GM19240 (cell line): ENCODE data around the gene ANKRD33.

Experiments used
- DNase-seq: peaks from one replicate; pipeline ENCODE4 v3.0.0; 2011; ENCODE audit warnings: low spot score; ENCODE audit not compliant: insufficient read length

The ANKRD33 gene

DNA sequence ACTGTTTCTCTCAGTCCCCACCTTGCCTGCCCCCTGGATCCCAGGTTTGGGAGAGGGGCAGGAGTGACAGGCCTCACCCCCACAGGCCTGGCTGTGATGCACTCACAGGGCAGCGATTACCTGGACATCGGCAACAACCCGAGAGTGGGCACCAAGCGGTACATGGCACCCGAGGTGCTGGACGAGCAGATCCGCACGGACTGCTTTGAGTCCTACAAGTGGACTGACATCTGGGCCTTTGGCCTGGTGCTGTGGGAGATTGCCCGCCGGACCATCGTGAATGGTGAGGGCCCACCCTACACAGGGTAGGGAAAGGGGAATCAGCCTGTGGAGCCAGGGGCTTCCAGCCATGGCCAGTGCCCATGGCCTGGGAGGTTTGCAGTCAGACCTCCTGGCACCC is 28.0 kb downstream of the ANKRD33 start:
- DNase-seq = no peak

DNA sequence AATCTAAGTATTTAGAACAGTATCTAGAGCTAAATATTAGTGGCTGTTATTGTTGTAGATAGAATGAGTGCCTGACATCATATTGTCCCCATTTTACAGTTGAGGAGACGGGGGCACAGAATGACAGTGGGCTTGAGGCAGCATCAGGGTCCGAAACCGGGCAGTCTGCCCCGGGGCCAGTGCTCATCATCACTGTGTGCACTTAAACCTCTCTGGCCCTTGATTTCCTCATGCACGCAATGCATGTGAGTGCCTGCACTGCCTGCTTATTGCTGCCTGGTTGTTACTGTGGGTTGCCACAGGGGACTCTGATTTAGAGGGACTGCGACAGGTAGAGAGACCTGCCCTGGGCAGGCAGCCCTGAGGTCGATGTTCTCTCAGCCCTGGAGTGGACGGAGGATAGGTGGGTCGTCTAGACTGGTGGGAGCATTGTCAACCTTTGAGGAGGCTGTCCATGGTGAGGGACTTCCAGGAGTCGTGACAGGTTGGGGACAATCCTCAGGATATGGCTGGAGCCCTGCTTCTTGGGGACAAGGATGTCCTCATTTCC is 29.2 kb downstream of the ANKRD33 start:
- no peak for DNase-seq

DNA sequence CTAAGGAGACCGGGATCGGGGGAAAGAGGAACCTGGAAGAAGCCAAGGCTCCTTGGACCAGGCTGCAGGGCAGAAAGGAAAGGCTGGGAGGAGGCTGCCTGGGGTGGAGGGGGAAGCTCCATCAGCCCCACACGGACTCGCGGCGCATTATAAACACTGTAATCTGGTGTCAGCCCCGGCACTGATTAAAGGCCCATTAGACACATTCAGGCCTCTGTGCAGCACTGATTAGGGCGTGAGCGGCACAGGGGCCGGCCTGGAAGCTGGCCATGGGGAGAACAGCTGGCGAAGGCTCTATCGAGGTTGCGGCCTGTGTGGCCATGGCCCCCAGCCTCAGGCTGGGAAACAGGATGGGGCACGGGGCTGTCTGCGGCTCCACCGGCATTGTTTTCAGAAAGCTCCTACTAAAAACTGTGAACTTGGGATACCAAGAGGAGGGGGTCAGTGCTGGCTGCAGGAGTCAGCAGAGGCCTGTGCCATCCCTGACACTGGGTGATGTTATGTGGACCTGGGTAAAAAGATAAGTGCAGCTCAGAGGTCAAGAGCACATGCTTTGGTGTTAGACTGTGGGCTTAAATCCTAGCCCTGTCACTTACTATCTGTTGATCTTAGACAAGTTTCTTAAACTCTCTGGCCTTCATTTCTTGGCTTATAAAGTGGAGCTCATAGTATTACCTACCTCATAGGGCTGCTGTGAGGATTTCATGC is 30.0 kb downstream of the ANKRD33 start:
- DNase-seq = no peak

DNA sequence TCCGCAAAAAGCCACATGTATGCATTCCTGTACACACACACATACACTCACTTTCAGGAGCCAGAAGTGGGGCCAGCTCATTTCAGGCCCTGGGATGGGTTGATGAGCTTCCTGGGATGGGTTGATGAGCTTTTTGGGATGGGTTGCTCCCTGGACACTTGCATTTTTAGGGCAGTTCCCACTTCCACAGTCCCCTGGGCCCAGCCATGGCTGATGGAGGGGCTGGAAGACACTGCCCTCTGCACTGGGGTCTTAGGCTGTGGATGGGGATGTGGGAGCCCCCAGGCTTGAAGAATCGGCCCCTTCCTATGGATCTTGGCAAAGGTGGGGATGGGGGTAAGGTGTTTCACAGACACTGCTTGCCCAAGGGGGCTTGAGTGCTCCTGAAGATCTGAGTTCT is 32.1 kb downstream of the ANKRD33 start:
- DNase-seq = no peak

DNA sequence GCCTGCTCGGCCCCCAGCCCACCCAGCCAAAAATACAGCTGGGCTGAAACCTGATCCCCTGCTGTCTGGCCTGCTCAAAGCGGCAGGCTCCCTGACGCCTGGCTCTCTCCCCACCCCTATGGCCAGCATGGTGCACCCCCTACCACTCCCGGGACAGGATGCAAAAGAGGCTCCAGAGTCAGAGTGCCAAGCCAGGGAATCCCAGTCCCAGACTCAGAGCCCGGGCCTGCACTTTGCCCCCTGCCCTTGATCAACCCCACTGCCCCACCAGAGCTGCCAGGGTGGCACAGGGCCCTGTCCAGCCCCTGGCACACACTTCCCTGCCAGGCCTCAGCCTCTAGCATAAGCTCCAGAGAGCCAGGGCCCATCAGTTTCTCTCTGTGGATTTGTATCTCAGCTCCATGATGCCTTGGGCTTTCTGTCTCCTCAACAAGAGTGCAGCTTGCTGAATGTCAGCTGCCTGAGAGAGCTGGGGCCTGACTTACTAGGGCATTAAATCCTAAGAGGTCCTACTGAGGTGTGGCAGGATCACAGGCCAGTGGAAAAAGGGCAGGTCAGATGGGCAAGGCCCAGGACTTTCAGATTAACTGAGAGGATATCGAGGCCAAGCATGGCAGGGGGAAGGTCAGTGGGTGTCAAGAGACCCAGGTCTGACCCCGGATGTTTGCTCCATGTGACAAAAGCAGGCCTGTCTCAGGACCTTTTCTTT is 33.3 kb downstream of the ANKRD33 start:
- DNase-seq = no peak

DNA sequence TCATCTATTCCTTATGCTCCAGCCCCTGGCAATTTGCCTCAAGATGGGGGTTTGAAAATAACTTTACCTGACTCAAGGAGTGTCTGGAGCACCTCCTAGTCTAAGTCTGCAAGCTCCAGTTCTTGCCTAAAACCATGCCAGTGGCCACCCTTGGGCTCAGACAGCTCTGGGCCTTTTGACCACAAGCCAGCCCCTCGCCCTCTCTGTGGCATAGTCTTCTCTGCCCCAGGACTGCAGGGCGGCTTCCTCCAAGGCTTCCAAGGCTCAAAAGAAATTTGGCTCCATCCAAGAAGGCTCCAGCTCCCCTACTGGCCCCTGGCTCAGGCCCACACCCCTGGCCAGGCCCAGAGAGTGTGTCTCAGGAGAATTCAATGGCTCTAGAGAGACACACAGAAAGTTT is 34.2 kb downstream of the ANKRD33 start:
- no peak for DNase-seq

DNA sequence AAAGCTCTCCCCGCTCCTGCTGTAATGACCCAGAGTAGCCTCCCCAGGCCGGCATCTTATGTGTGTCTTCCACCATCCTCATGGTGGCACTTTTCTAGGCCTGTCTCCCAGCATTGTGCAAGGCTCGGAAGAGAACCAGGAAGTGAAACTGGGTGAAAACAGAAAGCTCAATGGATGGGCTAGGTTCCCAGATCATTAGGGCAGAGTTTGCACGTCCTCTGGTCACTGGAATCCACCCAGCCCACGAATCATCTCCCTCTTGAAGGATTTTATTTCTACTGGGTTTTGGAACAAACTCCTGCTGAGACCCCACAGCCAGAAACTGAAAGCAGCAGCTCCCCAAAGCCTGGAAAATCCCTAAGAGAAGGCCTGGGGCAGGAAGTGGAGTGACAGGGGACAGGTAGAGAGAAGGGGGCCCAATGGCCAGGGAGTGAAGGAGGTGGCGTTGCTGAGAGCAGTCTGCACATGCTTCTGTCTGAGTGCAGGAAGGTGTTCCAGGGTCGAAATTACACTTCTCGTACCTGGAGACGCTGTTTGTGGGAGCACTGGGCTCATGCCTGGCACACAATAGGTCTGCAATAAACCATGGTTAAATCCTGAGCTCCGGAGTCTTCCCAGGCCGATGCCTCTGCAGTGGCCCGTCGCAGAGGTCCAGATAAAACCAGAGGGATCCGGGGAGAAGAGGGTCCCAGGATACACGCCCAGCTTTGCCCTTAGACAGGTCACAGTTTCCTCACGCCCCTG is 35.0 kb downstream of the ANKRD33 start:
- DNase-seq = no peak

DNA sequence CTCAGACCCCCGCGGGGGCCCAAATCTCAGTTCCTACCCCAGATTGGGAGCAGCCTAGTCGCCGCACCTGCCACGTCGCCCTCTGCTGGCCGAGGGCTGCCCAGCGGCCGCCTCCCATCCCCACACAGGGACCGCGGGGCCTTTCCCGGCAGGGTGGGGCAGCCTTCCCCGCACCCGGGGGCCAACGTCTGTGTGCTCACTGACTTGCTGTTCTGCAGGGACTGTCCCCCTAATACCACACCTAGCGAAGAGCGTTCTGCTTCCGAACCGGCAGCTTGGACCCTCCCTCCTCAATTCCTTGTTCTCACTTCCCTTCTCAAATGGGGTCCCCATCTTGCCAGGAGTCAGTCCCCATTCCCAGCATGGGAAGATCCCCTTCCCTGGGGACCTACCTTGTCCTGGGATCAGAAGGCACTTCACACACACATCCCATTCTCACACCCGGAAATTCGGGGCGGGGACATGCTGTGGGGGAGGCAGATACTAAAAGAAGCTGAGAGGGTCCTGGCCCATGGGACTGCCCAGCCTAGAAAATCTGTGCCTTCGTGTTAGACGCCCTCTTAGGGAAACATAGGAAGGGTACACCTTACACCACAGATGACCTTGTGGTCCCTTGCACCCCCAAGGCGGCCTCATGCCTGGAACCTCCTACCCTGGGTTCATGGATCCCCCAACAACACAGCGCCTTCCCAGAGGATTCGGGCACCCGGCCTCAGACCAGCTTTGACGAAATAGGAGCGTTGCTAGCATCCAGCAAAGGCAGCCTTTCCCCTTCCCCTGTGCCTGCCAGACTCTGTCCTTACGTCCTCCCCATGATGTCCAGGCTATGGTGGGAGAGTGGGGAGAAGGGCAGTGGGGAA is 35.8 kb downstream of the ANKRD33 start:
- DNase-seq = no peak

DNA sequence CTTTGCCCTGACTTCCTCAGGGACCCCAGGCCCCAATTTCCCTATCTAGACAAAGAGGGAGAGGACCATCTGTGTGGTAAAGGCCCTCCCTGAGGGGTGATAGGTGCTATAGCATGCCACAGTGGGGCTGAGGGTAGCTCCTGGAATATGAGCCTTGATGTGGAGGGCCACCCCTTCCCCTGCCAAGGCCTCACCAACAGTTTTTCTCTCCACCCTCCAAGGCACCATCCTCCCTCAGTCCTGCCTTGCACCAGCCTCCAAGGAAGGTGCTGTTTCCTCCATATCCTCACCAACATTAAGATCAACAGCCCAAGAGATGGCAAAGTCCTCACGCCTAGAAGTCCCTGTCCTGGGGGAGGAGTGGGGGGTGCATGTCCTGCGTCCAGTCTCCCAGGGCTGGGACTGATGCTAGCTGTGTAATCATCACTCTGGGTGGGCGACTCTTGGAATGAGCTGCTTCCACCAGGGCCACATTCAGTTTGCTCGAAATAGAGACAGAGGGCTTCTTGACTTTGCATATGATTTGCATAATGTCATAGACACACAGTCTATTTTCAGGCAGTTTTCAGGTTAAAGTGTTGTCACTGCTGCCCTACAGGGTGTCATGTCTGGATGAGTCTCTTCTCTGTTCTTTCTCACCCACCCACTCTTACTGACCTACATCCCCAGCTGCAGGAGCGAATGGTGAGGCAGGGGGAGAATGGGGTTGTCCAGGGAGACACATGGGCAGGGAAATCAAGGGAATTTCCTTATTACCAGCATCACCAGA is 36.8 kb downstream of the ANKRD33 start:
- no peak for DNase-seq

DNA sequence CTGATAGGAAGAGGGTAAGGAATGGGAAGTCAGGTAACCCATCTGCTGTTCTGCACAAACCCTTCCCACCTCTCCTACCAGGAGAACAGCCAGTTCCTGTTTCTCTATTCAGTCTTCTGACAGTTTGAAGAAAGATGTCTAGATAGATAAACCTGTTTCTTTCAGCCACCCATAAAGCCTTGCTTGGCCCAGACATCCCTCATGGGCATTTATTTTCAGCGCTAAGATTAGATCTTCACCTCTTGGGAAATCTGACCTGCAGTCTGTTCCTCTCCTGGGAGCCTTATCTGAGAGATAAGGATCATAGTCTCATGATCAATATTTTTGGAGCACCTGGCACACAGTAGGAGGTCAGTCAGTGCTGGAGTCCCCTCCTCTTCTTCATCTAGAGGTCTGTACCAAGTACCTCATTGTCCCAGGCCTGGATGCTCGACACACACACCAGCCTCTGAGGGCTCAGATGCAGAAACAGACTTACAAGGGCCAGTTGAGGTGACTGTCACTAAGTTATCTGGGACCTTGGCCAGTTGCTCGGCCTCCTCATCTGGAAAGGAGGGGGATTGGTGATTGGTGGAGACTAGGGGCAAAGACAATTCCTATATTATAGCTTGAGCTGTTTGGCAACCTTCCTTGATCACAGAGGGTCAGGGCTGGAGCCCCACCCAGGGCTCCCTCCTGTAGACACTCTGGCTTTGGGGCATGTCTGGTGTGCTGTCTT is 37.6 kb downstream of the ANKRD33 start:
- no peak for DNase-seq

DNA sequence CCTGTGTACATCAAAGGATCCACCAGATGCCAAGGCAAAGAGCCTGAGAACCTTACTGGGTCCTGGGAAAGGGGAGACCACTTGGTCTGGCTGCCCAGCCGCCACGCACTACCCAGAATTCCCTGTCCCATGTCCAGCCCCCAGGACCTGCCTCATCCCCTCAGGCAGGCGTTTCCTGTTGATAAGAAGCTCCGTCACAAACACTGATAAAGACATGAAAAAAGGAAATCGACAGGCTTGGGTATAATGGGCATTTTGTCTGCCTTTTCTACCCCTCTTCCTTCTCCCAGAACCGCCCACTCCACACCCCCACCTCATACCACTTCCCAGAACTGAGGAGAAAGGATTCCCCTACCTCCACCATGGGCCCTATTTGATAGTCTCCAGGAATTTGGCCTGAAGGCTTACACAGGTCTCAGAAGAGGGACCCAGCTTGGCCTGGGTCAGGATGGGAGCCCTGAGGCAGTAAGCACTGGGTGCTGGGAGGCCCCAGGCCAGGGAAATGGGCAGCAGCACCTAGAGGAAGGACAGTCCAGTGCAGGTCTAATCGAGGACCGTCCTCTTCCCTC is 38.2 kb downstream of the ANKRD33 start:
- no peak for DNase-seq

DNA sequence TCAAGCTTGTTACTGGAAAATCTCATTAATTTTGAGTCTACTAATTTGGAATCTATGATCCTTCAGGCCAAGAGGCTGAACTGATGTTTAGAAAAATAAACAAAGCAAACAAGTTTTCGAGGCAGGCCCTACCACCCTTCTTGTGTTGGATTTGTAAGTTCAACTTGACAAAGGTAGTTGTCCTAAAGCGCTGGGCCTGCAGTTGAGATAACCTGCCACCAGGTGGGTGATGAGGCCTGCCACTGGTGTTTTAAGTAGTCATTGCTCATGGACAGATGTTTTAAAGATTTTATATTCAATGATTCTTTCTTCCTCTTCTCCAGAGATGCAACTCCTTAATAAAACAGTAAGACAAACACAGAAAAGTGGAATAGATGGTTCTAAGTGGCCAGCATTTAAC is 38.8 kb downstream of the ANKRD33 start:
- DNase-seq = no peak

DNA sequence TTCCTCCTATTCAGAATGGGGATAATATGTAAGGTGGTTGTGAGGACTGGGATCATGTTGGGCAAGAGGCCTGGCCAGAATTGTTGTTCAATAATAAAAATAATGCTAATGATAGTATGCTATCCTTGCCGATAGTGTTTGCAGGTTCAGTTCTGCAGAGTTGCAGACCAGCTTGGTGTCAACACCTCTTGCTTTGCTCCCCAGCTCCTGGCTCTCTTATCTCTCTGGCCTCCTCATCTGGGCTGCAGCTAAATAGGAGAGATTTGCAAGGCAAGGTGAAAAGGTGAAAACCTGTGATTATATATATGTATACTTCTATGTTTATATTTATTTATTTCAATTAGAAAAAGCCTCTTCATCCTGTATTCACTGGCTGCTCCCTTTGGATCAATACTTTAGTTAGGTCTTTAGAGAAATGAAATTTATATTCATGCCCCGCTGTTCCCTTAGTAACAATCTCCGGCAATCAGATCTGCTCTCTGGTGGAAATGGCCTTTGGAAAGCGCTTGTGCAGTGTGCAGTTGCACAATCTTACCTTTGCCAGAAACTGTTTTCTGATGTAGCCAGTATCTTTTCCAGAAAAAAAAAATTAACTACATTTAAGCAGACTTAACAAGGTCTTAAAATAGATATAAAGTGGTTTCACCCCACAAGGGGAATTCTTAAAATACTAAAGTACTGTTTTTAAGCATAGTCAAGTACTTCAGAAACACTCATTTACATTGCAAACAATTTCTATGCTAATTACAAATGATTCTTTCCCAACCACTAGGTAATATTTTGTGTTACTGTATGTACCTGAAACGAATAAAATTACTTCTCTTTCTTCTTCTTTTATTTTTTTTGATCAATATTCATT is 44.5 kb downstream of the ANKRD33 start:
- no peak for DNase-seq

DNA sequence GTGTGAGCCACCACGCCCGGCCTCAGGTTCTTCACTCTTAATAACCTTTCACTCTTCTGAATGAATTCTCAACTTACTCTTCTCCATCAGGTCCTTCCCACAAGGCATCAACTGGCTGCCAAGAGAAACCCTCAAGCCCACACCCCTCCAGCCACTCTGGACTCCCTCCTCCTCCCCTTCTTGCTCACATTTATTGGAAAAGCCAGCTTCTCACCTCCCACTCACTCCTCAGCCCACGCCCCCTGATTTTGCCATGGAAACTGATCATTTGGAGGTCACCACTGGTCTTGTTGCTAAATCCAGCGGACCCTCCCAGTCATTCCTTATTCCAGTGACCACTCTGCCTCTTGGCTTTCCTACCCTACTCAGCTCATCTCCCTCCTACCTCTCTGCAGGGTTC is 46.2 kb downstream of the ANKRD33 start:
- no peak for DNase-seq

DNA sequence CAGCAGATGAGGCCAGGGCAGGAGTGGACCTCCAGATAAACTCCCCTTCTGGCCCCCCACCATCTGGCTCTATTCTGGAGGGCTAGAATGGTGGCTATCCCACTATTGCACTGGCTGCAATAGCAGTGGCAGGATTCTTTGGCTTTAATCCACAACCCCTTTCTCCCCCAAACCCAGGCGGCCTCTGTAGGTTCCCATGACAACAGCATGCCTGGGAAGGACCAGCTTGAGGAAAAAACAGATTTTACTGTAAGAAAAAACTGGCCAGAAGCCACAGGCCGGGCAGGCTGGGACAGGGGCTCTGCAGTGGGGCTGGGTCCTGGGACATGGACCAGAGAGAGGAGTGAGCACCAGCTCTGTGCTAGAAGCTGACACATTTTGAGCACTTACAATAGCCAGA is 50.0 kb downstream of the ANKRD33 start:
- no peak for DNase-seq

DNA sequence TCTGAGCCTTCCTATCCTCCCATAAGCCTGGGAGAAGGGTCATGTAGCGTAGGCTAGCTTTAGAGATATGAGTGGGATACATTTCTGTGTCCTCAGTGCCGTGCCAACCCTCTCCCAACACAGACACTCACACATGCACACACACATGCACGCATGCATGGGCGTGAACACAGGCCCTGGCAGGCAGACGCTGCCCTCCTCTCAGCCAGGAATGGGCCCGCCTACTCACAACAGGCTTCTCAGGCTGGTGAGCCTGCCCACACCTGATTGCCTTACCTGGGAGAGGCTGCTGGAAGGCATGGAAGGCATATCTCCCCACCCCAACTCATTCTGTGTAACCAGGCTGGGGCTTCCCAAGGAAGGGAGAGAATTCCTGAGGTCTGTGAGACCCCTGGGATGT is 50.8 kb downstream of the ANKRD33 start:
- DNase-seq = no peak

DNA sequence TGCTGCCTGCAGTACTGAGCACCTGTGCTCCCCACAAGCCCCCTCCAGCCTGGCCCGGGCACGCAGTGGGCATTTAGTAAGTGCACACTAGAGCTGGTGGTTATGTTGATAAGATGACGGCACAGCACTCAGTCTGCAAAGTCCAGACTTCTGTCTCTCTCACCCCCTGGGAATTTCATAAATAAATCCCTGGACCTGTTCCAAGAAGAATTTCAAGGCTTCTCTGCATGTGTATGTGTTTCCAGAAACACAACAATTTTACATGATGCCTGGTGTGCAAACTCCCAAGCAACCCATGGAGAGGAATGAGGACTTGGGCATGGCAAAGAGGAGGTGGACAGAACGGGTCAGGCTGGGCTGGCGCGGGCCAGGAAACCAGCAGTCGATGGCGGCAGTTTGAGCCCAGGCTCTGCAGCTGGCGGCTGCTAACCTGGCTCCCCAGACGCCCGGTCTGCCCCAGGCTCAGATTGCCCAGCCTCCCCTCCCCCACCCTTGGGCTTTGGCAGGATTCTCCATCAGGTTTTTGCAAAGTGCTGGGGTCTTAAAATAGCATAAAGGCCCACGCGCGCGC is 53.2 kb downstream of the ANKRD33 start:
- DNase-seq = no peak
